Spinal cord (tissue), 10 donors: ENCODE measurements around the gene ARHGEF28. TPM values are rescaled to one million over a fixed set of nuclear protein-coding genes. Genes with fewer than 3 reads are reported as not detected.

ENCODE experiments used
- DNase-seq, 6 donors: peaks; one replicate each; pipeline versions ENCODE4 v3.0.0 to v3.0.0-alpha.2; 2013 to 2015; ENCODE audit warnings: low spot score in 6 of 6, low read depth in 4 of 6
- H3K27ac ChIP-seq: one replicate; pipeline ENCODE4 v1.5.1; 2013; ENCODE audit warnings: low read depth, low read length, control low read depth
- H3K27me3 ChIP-seq: one replicate; pipeline ENCODE4 v1.6.1; 2013; ENCODE audit warnings: low read length; ENCODE audit not compliant: control insufficient read depth, insufficient read depth
- H3K36me3 ChIP-seq: one replicate; pipeline ENCODE4 v1.6.1; 2013; ENCODE audit warnings: low read length; ENCODE audit not compliant: control insufficient read depth, insufficient read depth
- H3K4me1 ChIP-seq: one replicate; pipeline ENCODE4 v1.6.1; 2013; ENCODE audit warnings: low read length; ENCODE audit not compliant: control insufficient read depth, insufficient read depth
- H3K4me3 ChIP-seq: one replicate; pipeline ENCODE4 v1.5.1; 2013; ENCODE audit warnings: low read depth, low read length, control low read depth
- H3K9me3 ChIP-seq: one replicate; pipeline ENCODE4 v1.6.1; 2013; ENCODE audit warnings: low read length; ENCODE audit not compliant: control insufficient read depth, insufficient read depth
- WGBS: methylation state at CpG from one replicate; pipeline ENCODE4 v1.1.5; 2013; ENCODE audit warnings: missing lambda C conversion rate; ENCODE audit not compliant: insufficient coverage; 5-methylcytosine and 5-hydroxymethylcytosine counted together
- polyA plus RNA-seq, 2 donors: library from polyadenylated mRNA; unstranded; fragments of 120-200 nt; gene quantifications; one replicate each; pipeline ENCODE4 v1.2.1, GENCODE V29; 2013; ENCODE audit not compliant: insufficient read length in 2 of 2
- small RNA-seq: library from RNA; depleted of rRNA; stranded (forward); fragments of <200 nt; gene quantifications from one replicate; pipeline ENCODE3, GENCODE V24; 2014; ENCODE audit warnings: low replicate concordance
- total RNA-seq, 2 donors: library from RNA; depleted of rRNA in 1 of 2; stranded (reverse); fragments of 120-200 nt in 1 of 2; fragments of >200 nt in 1 of 2; gene quantifications; one replicate each; pipeline versions ENCODE4 v1.2.3 to v1.2.4, GENCODE V29; 2013 to 2014
- donor health status: healthy.

Gene ARHGEF28
- total and polyA plus RNA-seq, 4 donors = 13.6 to 25.7 (median 14.3) TPM

DNA sequence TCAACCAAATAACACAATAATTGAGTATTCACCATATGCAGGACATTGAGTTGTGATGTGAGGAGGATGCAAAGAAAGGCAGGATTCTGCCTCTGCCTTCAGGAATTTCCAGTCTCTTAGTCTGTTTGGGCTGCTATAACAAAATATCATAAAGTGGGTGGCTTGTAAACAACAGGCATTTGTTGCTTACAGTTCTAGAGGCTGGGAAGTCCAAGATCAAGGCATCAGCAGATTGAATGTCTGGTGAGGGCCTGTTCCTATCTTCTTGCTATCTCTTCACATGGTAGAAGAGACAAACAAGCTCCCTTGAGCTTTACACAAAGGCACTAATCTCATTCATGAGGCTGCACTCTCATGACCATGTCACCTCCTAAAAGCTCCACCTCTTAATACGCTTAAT is 360.7 kb downstream of the ARHGEF28 start:
- H3K27ac ChIP-seq = no peak overlapping the region
- H3K36me3 ChIP-seq = no peaks in the 10 kb centered on the region
- H3K27me3 ChIP-seq = no peaks in the 10 kb centered on the region
- WGBS = no CpG with 5 or more reads among the region's 1 CpG
- no peak overlapping the region for H3K4me3 ChIP-seq
- no peaks in the 10 kb centered on the region for H3K4me1 ChIP-seq
- H3K9me3 ChIP-seq = no peaks in the 10 kb centered on the region
- no peak for DNase-seq

DNA sequence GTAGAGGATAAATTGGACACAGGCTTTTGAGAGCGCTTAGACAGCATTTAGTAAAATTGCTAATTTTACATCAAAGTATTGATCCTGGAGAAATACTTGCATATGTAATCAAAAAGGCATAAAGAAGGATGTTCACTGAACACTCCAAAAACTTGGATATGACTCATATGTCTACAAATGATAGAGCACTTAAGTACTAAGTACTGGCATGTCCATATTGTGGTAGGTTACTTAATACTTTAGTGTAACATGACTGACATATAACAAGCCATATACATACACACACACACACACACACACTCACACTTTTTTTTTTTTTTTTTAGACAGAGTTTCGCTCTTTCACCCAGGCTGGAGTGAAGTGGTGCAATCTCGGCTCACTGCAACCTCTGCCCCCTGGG is 361.9 kb downstream of the ARHGEF28 start:
- Histone ChIP-seq H3K27me3 (no peaks in the 10 kb centered on the region), H3K27ac (no peak overlapping the region), H3K36me3 (no peaks in the 10 kb centered on the region), H3K9me3 (no peaks in the 10 kb centered on the region), H3K4me1 (no peaks in the 10 kb centered on the region), H3K4me3 (no peak overlapping the region)
- no CpG with 5 or more reads among the region's 3 CpGs for WGBS
- no peak for DNase-seq

DNA sequence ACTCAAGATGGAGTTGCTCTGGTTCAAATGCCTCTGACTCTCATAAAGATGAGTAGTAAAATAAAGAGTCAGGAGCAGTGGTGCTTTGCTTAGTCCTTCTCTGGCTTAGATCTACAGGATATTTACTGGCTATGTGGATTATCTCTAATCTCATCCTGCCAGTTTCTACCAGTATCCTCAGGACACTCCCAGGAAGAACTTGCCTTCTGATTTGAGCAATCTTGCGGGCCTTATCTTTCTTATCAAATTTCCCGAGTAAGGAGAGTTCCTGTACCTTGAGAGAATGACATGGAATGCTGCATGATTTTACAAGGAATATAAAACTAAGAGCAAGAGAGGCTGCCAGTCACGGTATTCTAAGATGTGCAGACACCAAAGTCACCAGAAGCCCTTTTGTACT is 364.0 kb downstream of the ARHGEF28 start:
- Histone ChIP-seq H3K27ac (no peak overlapping the region), H3K36me3 (no peaks in the 10 kb centered on the region), H3K4me3 (no peak overlapping the region), H3K4me1 (no peaks in the 10 kb centered on the region), H3K27me3 (no peaks in the 10 kb centered on the region), H3K9me3 (no peaks in the 10 kb centered on the region)
- 100% methylated on average over 1 of the region's 3 CpGs for WGBS
- no peak for DNase-seq

Small RNAs within 50 kb of the gene (small RNA-seq; reads per million reads assigned to genes)
- gene RNU7-196P = not detected

Other genes starting within 250 kb of the ARHGEF28 start
- 10 to 100 TPM in 1 of 2 donors, 1 to 10 TPM in 1; 5.8 to 24.1 TPM for gene FOXD1, start 177.4 kb upstream of the ARHGEF28 start, total RNA-seq
- gene FOXD1, start 177.4 kb upstream of the ARHGEF28 start, polyA plus RNA-seq = 1 to 10 TPM; 3.2 to 7.2 TPM
- gene BTF3, start 127.8 kb upstream of the ARHGEF28 start, total RNA-seq = 100 to 1,000 TPM; 189 to 281 TPM
- gene BTF3, start 127.8 kb upstream of the ARHGEF28 start, polyA plus RNA-seq = 100 to 1,000 TPM; 539 to 561 TPM
- 10 to 100 TPM; 34.4 to 38.8 TPM for gene ANKRA2, start 60.6 kb upstream of the ARHGEF28 start, total RNA-seq
- 10 to 100 TPM; 48.4 to 52.1 TPM for gene ANKRA2, start 60.6 kb upstream of the ARHGEF28 start, polyA plus RNA-seq
- gene UTP15, start 60.5 kb upstream of the ARHGEF28 start, total RNA-seq = 10 to 100 TPM; 17.6 to 25.9 TPM
- gene UTP15, start 60.5 kb upstream of the ARHGEF28 start, polyA plus RNA-seq = 10 to 100 TPM in 1 of 2 donors, 1 to 10 TPM in 1; 9.7 to 11.9 TPM